Sigmoid colon (tissue), 7 donors: ENCODE results near the gene CSAD. TPM values are rescaled to one million over a fixed set of nuclear protein-coding genes. Genes with fewer than 3 reads are reported as not detected.

Experiments
- DNase-seq: peaks from one replicate; pipeline ENCODE4 v3.0.0-alpha.2; 2019
- H3K27ac ChIP-seq, 4 donors: fragments of 200-600 bp; sonication (generic); one replicate each; pipeline ENCODE4 v1.5.1; 2016 to 2019; ENCODE audit warnings: mild to moderate bottlenecking in 1 of 4
- H3K27me3 ChIP-seq, 3 donors: fragments of 200-600 bp; sonication (generic); one replicate each; pipeline ENCODE4 v1.5.1; 2019; ENCODE audit warnings: mild to moderate bottlenecking in 1 of 3
- H3K36me3 ChIP-seq, 4 donors: fragments of 200-600 bp; sonication (generic); one replicate each; pipeline ENCODE4 v1.5.1; 2016 to 2019
- H3K4me1 ChIP-seq, 4 donors: fragments of 200-600 bp; sonication (generic); one replicate each; pipeline ENCODE4 v1.5.1; 2017 to 2019
- H3K4me3 ChIP-seq, 4 donors: fragments of 200-600 bp; sonication (generic); one replicate each; pipeline ENCODE4 v1.5.1; 2017 to 2019; ENCODE audit warnings: mild to moderate bottlenecking in 2 of 4, moderate library complexity in 1 of 4
- H3K9me3 ChIP-seq, 4 donors: fragments of 200-600 bp in 3 of 4; sonication (generic) in 3 of 4; one replicate each; pipeline versions ENCODE4 v1.5.1 to v1.6.1; 2013 to 2019
- CTCF ChIP-seq, 4 experiments: fragments of 450-650 bp in 3 of 4; fragments of 200-600 bp in 1 of 4; IDR thresholded peaks; one replicate each; pipeline ENCODE4 v1.5.1; 2016 to 2019; ENCODE audit warnings: antibody characterized with exemption in 4 of 4, mild to moderate bottlenecking in 3 of 4, moderate library complexity in 2 of 4
- EP300 ChIP-seq, 4 donors: sonication (generic); formaldehyde crosslinking; IDR thresholded peaks; one replicate each; pipeline ENCODE4 v1.6.1; 2017; ENCODE audit warnings: antibody characterized with exemption in 4 of 4
- POLR2A ChIP-seq, 2 donors: fragments of 450-650 bp; IDR thresholded peaks; one replicate each; pipeline ENCODE4 v1.6.1; 2016; ENCODE audit warnings: antibody characterized with exemption in 2 of 2, mild to moderate bottlenecking in 2 of 2, moderate library complexity in 2 of 2
- POLR2AphosphoS5 ChIP-seq, 4 donors: sonication (generic); formaldehyde crosslinking; IDR thresholded peaks; one replicate each; pipeline ENCODE4 v1.6.1; 2017; ENCODE audit warnings: antibody characterized with exemption in 4 of 4
- WGBS, 2 donors: extraction: QIAGEN DNeasy Blood & Tissue Kit; methylation state at CpG; one replicate each; pipeline ENCODE4 v1.1.7; 2013; 5-methylcytosine and 5-hydroxymethylcytosine counted together
- intact Hi-C: fragments of 100-400 bp; cut with DNase I; formaldehyde crosslinking; loops from one replicate; pipeline ENCODE4 v1.15.1; 2023
- polyA plus RNA-seq, 3 donors: library from polyadenylated mRNA; stranded (reverse); fragments of 200-250 nt; gene quantifications; one replicate each; pipeline ENCODE4 v1.2.3, GENCODE V29; 2013
- total RNA-seq, 4 donors: library from RNA; depleted of rRNA; stranded (reverse); fragments of >200 nt; gene quantifications; one replicate each; pipeline ENCODE4 v1.1.0, GENCODE V29; 2016
- donor health status: healthy with polysubstance abuse.
- donor health status: Bipolar disorder and iron deficiency.
- donor health status: healthy.

Gene CSAD
- total and polyA plus RNA-seq, 7 donors, result 1.2 to 51.0 (median 19.6) TPM

- 70 to 84% methylated on average over 4 of the region's 4 CpGs for WGBS, 2 donors
- DNase-seq, result no peak
- H3K4me1 ChIP-seq, result peaks cover 0 to 40% (median 28%) of the 10 kb centered on the region in 4 donors
- no peak overlapping the region for H3K4me3 ChIP-seq
- H3K9me3 ChIP-seq, result no peaks in the 10 kb centered on the region
- H3K36me3 ChIP-seq, result peaks cover 42 to 60% (median 47%) of the 10 kb centered on the region in 4 donors
- no peaks in the 10 kb centered on the region for H3K27me3 ChIP-seq
- no peak for TF ChIP-seq POLR2AphosphoS5 (IDR thresholded peaks at IDR 0.05)
- no peak for TF ChIP-seq EP300 (IDR thresholded peaks at IDR 0.05)
- no peak for TF ChIP-seq CTCF (IDR thresholded peaks at IDR 0.05)
- no peak for TF ChIP-seq POLR2A (IDR thresholded peaks at IDR 0.05)
- no peak overlapping the region for H3K27ac ChIP-seq
- intact Hi-C loops, result no loop called here
Measured at GRCh38 chr12:53210843-53211242, 30.1 kb upstream of the CSAD start.

GRCh38 chr12:53208877-53209463 is 28.2 kb upstream of the CSAD start:
- WGBS, 2 donors, result 42 to 63% methylated on average over 7 of the region's 7 CpGs
- no peak overlapping the region for H3K4me3 ChIP-seq
- H3K27ac ChIP-seq, result peak overlapping the region in 3 of 4 donors; percentile 29 to 44 (median 39)
- intact Hi-C loops, result no loop called here
- H3K4me1 ChIP-seq, result peaks cover 0 to 22% (median 13%) of the 10 kb centered on the region in 4 donors
- H3K9me3 ChIP-seq, result no peaks in the 10 kb centered on the region
- H3K36me3 ChIP-seq, result peaks cover 30 to 43% (median 34%) of the 10 kb centered on the region in 4 donors
- TF ChIP-seq POLR2AphosphoS5 (IDR thresholded peaks at IDR 0.05), result no peak
- TF ChIP-seq POLR2A (IDR thresholded peaks at IDR 0.05), result no peak
- TF ChIP-seq CTCF (IDR thresholded peaks at IDR 0.05), result no peak
- no peak for TF ChIP-seq EP300 (IDR thresholded peaks at IDR 0.05)
- H3K27me3 ChIP-seq, result no peaks in the 10 kb centered on the region
- DNase-seq, result no peak

- Histone ChIP-seq H3K27ac (peak overlapping the region in 3 of 4 donors; percentile 29 to 44 (median 39)), H3K36me3 (peaks cover 25 to 38% (median 29%) of the 10 kb centered on the region in 4 donors), H3K4me1 (peaks cover 0 to 19% (median 11%) of the 10 kb centered on the region in 4 donors), H3K9me3 (no peaks in the 10 kb centered on the region), H3K4me3 (no peak overlapping the region), H3K27me3 (no peaks in the 10 kb centered on the region)
- TF ChIP-seq CTCF (IDR thresholded peaks at IDR 0.05) (no peak), POLR2A (IDR thresholded peaks at IDR 0.05) (no peak), EP300 (IDR thresholded peaks at IDR 0.05) (no peak)
- intact Hi-C loops, result no loop called here
- WGBS, 2 donors, result 63 to 80% methylated on average over 2 of the region's 2 CpGs
- DNase-seq, result peak; percentile 79
Measured at GRCh38 chr12:53208435-53208834, 27.7 kb upstream of the CSAD start.

- Histone ChIP-seq H3K4me1 (peaks cover 0 to 17% (median 10%) of the 10 kb centered on the region in 4 donors), H3K4me3 (no peak within 1 kb of the TSS), H3K9me3 (no peaks in the 10 kb centered on the region), H3K36me3 (peaks cover 13 to 24% (median 18%) of the 10 kb centered on the region in 4 donors), H3K27me3 (no peaks in the 10 kb centered on the region), H3K27ac (peak within 1 kb of the TSS in 1 of 4 donors; percentile 36)
- intact Hi-C loops, result no loop called here
- WGBS, 2 donors, result 5 to 20% methylated on average over 5 of the region's 5 CpGs
- DNase-seq, result no peak
- no peak for TF ChIP-seq EP300 (IDR thresholded peaks at IDR 0.05)
Measured at GRCh38 chr12:53207042-53207441, 26.3 kb upstream of the CSAD start, which contains the start of gene ITGB7. TSS of gene ITGB7 (minus strand) at chr12:53207251. CDS start at chr12:53200443, 6,808 bp downstream.

GRCh38 chr12:53205747-53206419 is 25.2 kb upstream of the CSAD start:
- no peaks in the 10 kb centered on the region for H3K27me3 ChIP-seq
- intact Hi-C loops, result no loop called here
- WGBS, 2 donors, result 48 to 78% methylated on average over 7 of the region's 7 CpGs
- H3K4me1 ChIP-seq, result peaks cover 0 to 17% (median 10%) of the 10 kb centered on the region in 4 donors
- no peak overlapping the region for H3K27ac ChIP-seq
- no peak for TF ChIP-seq POLR2A (IDR thresholded peaks at IDR 0.05)
- no peak for TF ChIP-seq POLR2AphosphoS5 (IDR thresholded peaks at IDR 0.05)
- no peak for TF ChIP-seq EP300 (IDR thresholded peaks at IDR 0.05)
- no peak for DNase-seq
- no peaks in the 10 kb centered on the region for H3K9me3 ChIP-seq
- peaks cover 3 to 12% (median 6%) of the 10 kb centered on the region in 4 donors for H3K36me3 ChIP-seq
- no peak overlapping the region for H3K4me3 ChIP-seq
